ENCODE measurements around the gene MLNR. TPM values are rescaled to one million over a fixed set of nuclear protein-coding genes. Genes with fewer than 3 reads are reported as not detected.

The MLNR gene
- polyA plus RNA-seq, 2 donors = not detected

GRCh38 chr13:49262634-49263033, 42.5 kb downstream of the MLNR start:
- H3K36me3 ChIP-seq (ENCODE audit: control insufficient read depth in 2 of 2, insufficient read depth in 2 of 2, low read length in 1 of 2) = peaks cover 2 to 5% of the 10 kb centered on the region in 2 donors
- 87 to 90% methylated on average over 6 of the region's 6 CpGs for WGBS, 2 donors

GRCh38 chr13:49265822-49266221, 45.7 kb downstream of the MLNR start:
- Histone ChIP-seq H3K4me1 (ENCODE audit: control insufficient read depth in 2 of 2, insufficient read depth in 2 of 2, low read length in 1 of 2) (no peaks in the 10 kb centered on the region), H3K27ac (ENCODE audit: low read depth in 2 of 2, low read length in 1 of 2) (no peak overlapping the region), H3K27me3 (ENCODE audit: control insufficient read depth in 1 of 2, insufficient read depth in 2 of 2, low read length in 2 of 2) (no peaks in the 10 kb centered on the region), H3K4me3 (ENCODE audit: low read depth in 1 of 2, low read length in 2 of 2) (no peak overlapping the region), H3K36me3 (ENCODE audit: control insufficient read depth in 2 of 2, insufficient read depth in 2 of 2, low read length in 1 of 2) (peaks cover 0 to 6% of the 10 kb centered on the region in 2 donors), H3K9me3 (ENCODE audit: control insufficient read depth in 2 of 2, insufficient read depth in 1 of 2, low read depth in 1 of 2, low read length in 1 of 2) (no peaks in the 10 kb centered on the region)
- WGBS, 2 donors = 74 to 81% methylated on average over 2 of the region's 2 CpGs

More at GRCh38 chr13:49262634-49263033, 42.5 kb downstream of the MLNR start:
- no peaks in the 10 kb centered on the region for H3K9me3 ChIP-seq (ENCODE audit: control insufficient read depth in 2 of 2, insufficient read depth in 1 of 2, low read depth in 1 of 2, low read length in 1 of 2)
- H3K27me3 ChIP-seq (ENCODE audit: control insufficient read depth in 1 of 2, insufficient read depth in 2 of 2, low read length in 2 of 2) = no peaks in the 10 kb centered on the region
- H3K4me1 ChIP-seq (ENCODE audit: control insufficient read depth in 2 of 2, insufficient read depth in 2 of 2, low read length in 1 of 2) = no peaks in the 10 kb centered on the region
- H3K4me3 ChIP-seq (ENCODE audit: low read depth in 1 of 2, low read length in 2 of 2) = no peak overlapping the region
- H3K27ac ChIP-seq (ENCODE audit: low read depth in 2 of 2, low read length in 1 of 2) = no peak overlapping the region

GRCh38 chr13:49271264-49271663, 51.1 kb downstream of the MLNR start:
- H3K4me1 ChIP-seq (ENCODE audit: control insufficient read depth in 2 of 2, insufficient read depth in 2 of 2, low read length in 1 of 2) = no peaks in the 10 kb centered on the region
- H3K27ac ChIP-seq (ENCODE audit: low read depth in 2 of 2, low read length in 1 of 2) = no peak overlapping the region
- WGBS, 2 donors = 30 to 51% methylated on average over 1 of the region's 1 CpG
- H3K36me3 ChIP-seq (ENCODE audit: control insufficient read depth in 2 of 2, insufficient read depth in 2 of 2, low read length in 1 of 2) = peaks cover 0 to 4% of the 10 kb centered on the region in 2 donors
- no peaks in the 10 kb centered on the region for H3K9me3 ChIP-seq (ENCODE audit: control insufficient read depth in 2 of 2, insufficient read depth in 1 of 2, low read depth in 1 of 2, low read length in 1 of 2)
- H3K4me3 ChIP-seq (ENCODE audit: low read depth in 1 of 2, low read length in 2 of 2) = no peak overlapping the region
- H3K27me3 ChIP-seq (ENCODE audit: control insufficient read depth in 1 of 2, insufficient read depth in 2 of 2, low read length in 2 of 2) = no peaks in the 10 kb centered on the region

Other genes with a start within 250 kb of the MLNR start
- gene FNDC3A, start 244.4 kb upstream of the MLNR start, polyA plus RNA-seq = 1 to 10 TPM; 6.0 to 7.3 TPM
- 1 to 10 TPM; 2.5 to 2.7 TPM for gene CDADC1, start 27.6 kb downstream of the MLNR start, polyA plus RNA-seq
- gene CAB39L, start 223.7 kb downstream of the MLNR start, polyA plus RNA-seq = 10 to 100 TPM in 1 of 2 donors, 1 to 10 TPM in 1; 9.8 to 15.9 TPM
- 1 to 10 TPM; 2.0 to 2.1 TPM for gene SETDB2, start 223.9 kb downstream of the MLNR start, polyA plus RNA-seq